Stimulated activated CD4-positive, alpha-beta T cell treated with anti-CD3 and anti-CD28 coated beads, Interleukin-15, amount 100 ng/mL, for 24 hours (primary cell): ENCODE measurements around the gene RFC1.
"Not testable (repeated sequence)": the region's sequence is repeated elsewhere in the genome, so short reads cannot be mapped to it uniquely, and the experiment has no call there.

Experiments
- DNase-seq: peaks from one replicate; pipeline ENCODE4 v3.0.0-alpha.2; 2020

RFC1 gene

GRCh38 chr4:39302901-39303300 lies 63.3 kb downstream of the RFC1 start:
- DNase-seq, result no peak

- no peak for DNase-seq
These were observed 70.4 kb downstream of the RFC1 start for GRCh38 chr4:39295784-39296183.

GRCh38 chr4:39292433-39292832 lies 73.7 kb downstream of the RFC1 start:
- DNase-seq, result not testable (repeated sequence)

DNA sequence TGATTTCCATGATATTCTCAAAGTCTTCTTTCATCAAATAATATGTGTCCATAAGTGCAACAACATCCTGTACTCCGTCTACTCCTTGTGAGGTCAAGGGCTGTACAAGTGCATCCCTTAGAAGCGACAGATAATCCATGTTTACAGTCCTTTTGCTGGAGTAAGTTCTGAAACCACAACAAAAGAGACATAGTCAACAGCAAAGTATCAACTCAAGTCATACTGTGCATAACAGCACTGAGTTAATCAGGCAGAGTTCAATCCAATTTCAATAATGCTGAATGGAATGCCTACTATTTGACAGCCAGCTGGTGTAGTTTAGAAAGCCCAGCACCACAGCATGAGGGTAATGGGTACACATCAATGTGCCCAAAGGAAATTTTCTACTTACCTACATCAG lies 74.5 kb downstream of the RFC1 start:
- no peak for DNase-seq

GRCh38 chr4:39287223-39287622 lies 78.9 kb downstream of the RFC1 start:
- no peak for DNase-seq

DNA sequence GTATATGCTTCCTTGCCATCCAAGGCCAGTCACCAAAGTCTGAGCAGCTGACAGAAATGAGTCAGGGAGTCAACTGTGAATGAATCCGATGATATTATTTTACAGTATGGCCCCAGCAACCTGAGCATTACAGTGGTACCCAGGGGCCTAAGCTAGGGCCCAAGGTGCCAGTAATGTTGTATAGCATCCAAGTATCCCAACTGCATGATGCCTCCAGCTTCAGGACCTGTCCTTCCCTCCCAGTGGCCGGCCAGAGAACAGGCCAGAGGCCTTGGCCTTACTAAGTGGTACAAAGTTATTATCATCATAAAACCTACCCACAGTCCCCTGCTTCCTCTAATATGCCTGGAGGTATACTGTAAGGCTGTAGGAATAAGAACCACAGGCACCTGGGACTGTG lies 79.9 kb downstream of the RFC1 start:
- DNase-seq, result no peak

DNA sequence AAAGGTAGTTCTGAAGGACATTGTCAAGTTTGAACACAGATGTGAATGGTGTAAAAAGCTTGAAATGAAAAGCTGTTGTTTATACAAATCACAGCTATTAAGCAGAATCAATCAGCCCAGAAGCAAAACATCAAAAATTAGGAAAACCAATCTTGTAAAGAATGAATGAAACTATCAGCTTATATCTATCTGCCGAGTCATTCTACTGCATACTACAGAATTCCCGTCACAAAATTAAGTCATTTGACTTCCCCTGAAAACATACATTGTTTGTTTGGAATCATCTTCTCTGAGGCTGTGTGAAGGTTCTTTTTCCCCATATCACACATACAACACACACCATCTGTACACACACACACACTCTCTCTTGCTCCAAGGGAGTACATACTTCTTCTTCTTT lies 80.3 kb downstream of the RFC1 start:
- DNase-seq, result no peak

DNA sequence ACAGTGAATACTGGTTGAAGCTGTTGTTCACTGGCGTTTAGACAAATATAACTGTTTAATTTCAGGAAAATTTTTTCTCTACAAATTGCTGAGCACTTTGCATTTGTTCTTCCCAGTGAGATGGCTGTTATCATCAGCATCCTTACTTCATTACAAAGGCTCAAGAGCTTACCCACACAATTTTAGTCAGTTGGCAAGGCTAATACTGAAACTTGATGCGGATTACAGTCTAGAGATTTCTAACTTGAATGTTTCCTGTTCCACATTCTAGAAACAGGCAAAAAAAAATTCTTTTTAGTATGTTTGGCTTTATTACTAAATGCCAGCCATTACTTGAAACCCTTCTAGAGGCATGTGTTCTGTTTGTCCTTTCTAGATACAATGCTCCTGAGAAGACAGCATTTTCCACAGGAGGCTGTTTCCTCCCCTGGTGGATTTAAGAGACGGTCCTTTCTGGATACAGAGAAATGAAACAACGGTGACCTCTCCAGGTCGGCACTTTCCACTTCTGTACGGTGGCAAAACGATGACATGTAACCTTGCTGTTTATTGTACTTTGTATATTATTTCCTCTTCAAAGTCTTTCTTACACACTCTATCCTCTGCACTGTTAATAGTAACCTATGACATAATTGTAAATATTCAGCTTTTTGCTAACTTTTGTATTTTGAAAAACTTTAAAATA lies 80.9 kb downstream of the RFC1 start:
- no peak for DNase-seq

DNA sequence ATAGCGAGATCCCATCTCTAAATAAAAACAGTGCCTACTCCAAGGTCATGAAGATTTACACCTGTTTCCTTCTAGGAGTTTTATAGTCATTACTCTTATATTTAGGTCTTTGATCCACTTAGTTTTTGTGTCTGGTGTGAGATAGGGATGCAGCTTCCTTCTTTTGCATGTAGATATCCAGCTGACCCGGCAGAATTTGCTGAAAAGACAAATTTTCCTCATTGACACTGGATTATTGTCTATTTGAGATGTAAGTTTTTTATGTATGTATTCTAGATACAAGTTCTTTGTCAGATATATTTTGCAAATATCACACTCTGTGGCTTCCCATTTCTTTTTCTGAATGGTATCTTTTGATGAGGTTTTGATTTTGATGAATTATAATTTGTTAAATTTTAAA lies 85.4 kb downstream of the RFC1 start:
- DNase-seq, result no peak

DNA sequence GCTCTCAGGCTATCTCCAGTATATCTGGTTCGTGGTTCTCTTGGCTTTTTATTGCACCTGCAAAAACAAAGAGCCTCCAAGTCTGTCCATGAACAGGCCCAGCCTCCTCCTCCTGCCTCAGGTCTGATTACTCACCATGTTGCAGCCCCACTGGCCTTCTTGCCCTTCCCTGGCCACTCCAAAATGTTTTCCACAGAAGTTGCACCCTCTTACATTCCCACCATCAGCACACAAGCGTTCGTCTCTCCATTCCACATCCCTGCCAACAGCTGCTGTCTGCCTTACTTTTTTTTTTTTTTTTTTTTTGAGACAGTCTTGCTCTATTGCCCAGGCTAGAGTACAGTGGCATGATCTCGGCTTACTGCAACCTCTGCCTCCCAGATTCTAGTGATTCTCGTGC lies 86.7 kb downstream of the RFC1 start:
- no peak for DNase-seq

- no peak for DNase-seq
These were observed 87.7 kb downstream of the RFC1 start for GRCh38 chr4:39278476-39278875.

- not testable (repeated sequence) for DNase-seq
These were observed 88.5 kb downstream of the RFC1 start for GRCh38 chr4:39277661-39278060.

DNA sequence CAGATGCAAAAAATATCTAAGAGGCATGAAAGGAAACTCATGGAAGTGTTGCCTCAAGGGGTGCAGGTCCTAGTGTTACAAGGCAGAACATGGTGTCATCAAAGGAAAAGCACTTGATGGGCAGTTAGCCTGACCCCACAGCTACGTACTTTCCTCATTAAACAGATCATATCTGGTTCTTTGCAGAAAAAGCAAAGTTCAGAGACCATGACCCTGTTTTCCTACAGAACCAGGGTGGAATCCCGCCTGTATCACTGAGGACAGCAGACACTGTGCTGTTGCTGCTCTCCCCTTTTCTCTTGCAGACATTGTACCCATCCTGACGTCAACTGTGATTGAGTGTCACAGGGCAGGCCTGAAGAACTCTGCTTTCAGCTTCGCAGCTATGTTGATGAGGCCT lies 91.7 kb downstream of the RFC1 start:
- no peak for DNase-seq

GRCh38 chr4:39263895-39264294 lies 102.3 kb downstream of the RFC1 start:
- DNase-seq, result no peak

DNA sequence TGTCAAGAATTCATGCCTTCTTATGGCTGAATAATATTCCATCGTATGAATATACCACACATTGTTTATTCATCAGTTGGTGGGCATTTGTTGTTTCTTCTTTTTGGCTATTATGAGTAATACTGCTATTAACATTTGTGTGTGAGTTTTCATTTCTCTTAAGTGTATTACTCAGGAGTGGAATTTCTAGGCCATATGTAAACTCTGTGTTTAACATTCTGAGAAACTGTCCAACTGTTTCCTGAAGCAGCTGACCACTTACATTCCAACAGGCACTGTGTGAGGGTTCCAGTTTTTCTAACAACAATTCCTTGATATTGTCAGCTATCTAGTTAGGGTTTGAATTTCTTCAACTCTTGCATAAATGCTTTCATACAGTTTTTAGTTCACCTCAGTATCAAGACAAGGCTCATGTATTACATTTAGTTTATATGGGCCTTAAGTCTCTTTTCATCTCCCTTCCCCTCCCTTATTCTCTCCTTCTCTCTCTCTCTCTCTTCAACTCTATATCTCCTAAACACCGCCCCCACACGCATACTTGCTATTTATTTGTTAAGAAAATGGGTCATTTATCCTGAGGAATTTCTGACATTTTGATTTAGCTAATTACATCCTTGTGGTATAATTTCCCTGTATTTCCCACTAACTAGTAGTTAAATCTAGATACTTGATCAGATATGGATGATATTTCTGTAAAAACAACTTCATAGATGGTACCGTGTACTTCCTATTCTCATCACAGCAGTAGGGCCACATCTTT lies 106.4 kb downstream of the RFC1 start:
- DNase-seq, result no peak

- no peak for DNase-seq
These were observed 109.7 kb downstream of the RFC1 start for GRCh38 chr4:39256436-39256835.

DNA sequence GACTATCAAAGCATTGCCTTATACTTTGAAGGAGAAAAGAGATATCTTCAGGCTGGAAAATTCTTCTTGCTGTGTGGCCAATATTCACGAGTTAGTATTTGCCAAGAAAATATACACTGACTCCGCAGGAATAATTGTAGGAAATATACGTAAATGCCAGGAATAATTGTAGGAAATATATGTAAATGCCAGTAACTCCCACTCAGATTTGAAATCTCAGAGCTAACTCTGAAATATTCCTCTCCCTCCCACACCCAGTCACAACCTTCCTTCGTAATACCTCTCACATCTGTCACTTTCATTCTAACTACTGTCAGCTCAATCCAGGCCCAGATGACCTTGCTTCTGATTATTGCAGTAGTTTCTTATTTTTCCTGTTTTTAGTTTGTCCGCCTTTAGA lies 110.3 kb downstream of the RFC1 start:
- DNase-seq, result no peak

DNA sequence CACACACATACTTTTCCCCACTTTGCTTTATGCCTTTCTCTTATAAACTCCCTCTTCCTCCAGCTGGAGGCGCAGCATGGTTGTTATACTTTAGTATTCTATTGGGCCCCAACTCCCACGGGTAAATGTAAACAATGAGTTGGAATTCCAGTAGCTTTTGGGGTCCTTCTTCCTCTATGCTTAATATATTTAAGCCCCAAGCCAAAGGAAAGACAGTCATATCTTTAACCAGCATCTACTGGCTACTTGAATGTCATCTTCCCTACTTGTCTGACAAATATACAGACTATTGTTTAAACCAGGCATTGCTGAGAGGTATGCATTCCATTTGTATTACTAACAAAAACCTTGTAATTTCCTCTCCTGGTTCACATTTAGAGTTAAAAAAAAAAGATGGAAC lies 110.9 kb downstream of the RFC1 start:
- DNase-seq, result no peak

DNA sequence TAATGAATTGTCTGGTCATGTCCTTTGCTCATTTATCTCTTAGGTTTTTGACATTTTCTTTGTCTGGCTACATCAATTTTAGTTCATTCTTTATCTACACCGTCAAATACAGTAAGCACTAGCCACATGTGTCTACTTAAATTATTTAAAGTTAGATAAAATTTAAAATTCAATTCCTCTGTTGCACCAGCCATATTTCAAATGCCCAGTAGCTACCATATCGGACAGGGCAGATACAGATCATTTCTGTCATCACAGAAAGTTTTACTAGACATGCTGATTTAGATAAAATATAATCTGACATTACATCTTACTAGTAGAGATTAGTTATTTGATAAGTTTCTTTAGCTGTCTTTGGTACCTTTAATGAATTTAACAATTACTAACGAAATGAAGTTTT lies 122.7 kb downstream of the RFC1 start:
- DNase-seq, result no peak
